Spleen (tissue), 11 donors: ENCODE data around the gene KIF16B. TPM values are rescaled to one million over a fixed set of nuclear protein-coding genes. Genes with fewer than 3 reads are reported as not detected.

Source experiments
- DNase-seq: peaks from one replicate; pipeline ENCODE4 v3.0.0-alpha.2; 2020
- H3K27ac ChIP-seq, 8 donors: fragments of 200-600 bp; sonication (generic) in 7 of 8; 1 replicate in 4 of 8; 2 replicates in 4 of 8; pipeline versions ENCODE4 v1.5.0 to v1.8.0; 2016 to 2021; ENCODE audit warnings: inconsistent platforms in 4 of 8, mild to moderate bottlenecking in 4 of 8, moderate library complexity in 1 of 8
- H3K27me3 ChIP-seq, 7 donors: fragments of 200-600 bp; sonication (generic) in 6 of 7; replicated peaks in 1 of 7; 1 replicate in 4 of 7; 2 replicates in 3 of 7; pipeline versions ENCODE4 v1.5.0 to v1.8.0; 2016 to 2021; ENCODE audit warnings: inconsistent platforms in 3 of 7, mild to moderate bottlenecking in 1 of 7
- H3K36me3 ChIP-seq, 6 donors: fragments of 200-600 bp; sonication (generic) in 5 of 6; 1 replicate in 4 of 6; 2 replicates in 2 of 6; pipeline versions ENCODE4 v1.5.0 to v1.8.0; 2016 to 2021; ENCODE audit warnings: inconsistent platforms in 2 of 6
- H3K4me1 ChIP-seq, 6 donors: fragments of 200-600 bp; sonication (generic) in 5 of 6; 1 replicate in 3 of 6; 2 replicates in 3 of 6; pipeline versions ENCODE4 v1.5.0 to v1.8.0; 2016 to 2021; ENCODE audit warnings: inconsistent platforms in 3 of 6
- H3K4me3 ChIP-seq, 8 donors: fragments of 200-600 bp; sonication (generic) in 7 of 8; 1 replicate in 4 of 8; 2 replicates in 4 of 8; pipeline versions ENCODE4 v1.5.0 to v1.8.0; 2016 to 2021; ENCODE audit warnings: inconsistent platforms in 4 of 8, mild to moderate bottlenecking in 4 of 8, moderate library complexity in 2 of 8
- H3K9me3 ChIP-seq, 8 donors: fragments of 200-600 bp; sonication (generic) in 7 of 8; 1 replicate in 4 of 8; 2 replicates in 4 of 8; pipeline versions ENCODE4 v1.5.0 to v1.8.0; 2016 to 2021; ENCODE audit warnings: inconsistent platforms in 4 of 8
- CTCF ChIP-seq, 11 experiments: fragments of 200-600 bp in 7 of 11; fragments of 450-650 bp in 4 of 11; sonication (generic) in 4 of 11; IDR thresholded peaks in 8 of 11; conservative IDR thresholded peaks in 3 of 11; 1 replicate in 7 of 11; 2 replicates in 4 of 11; pipeline versions ENCODE4 v1.4.0 to v1.8.0; 2016 to 2021; ENCODE audit warnings: antibody characterized with exemption in 11 of 11, inconsistent platforms in 4 of 11, mild to moderate bottlenecking in 1 of 11
- POLR2A ChIP-seq, 3 donors: fragments of 450-650 bp; IDR thresholded peaks; one replicate each; pipeline ENCODE4 v1.5.1; 2017; ENCODE audit warnings: antibody characterized with exemption in 3 of 3, mild to moderate bottlenecking in 1 of 3
- POLR2AphosphoS5 ChIP-seq, 3 donors: sonication (generic); formaldehyde crosslinking; IDR thresholded peaks; one replicate each; pipeline ENCODE4 v1.5.1; 2017; ENCODE audit warnings: antibody characterized with exemption in 3 of 3
- WGBS, 5 donors: extraction: QIAGEN DNeasy Blood & Tissue Kit in 3 of 5; methylation state at CpG; one replicate each; pipeline versions ENCODE4 v1.1.5 to v1.1.7; 2013 to 2018; 5-methylcytosine and 5-hydroxymethylcytosine counted together
- intact Hi-C: fragments of 100-400 bp; cut with DNase I; formaldehyde crosslinking; loops from one replicate; pipeline ENCODE4 v1.15.0; 2023; ENCODE audit warnings: low total_unique reads
- polyA plus RNA-seq, 3 donors: library from polyadenylated mRNA; stranded (reverse); fragments of 200-250 nt; gene quantifications; one replicate each; pipeline ENCODE4 v1.2.1, GENCODE V29; 2013
- total RNA-seq, 7 donors: library from RNA; depleted of rRNA in 3 of 7; stranded (reverse); fragments of >200 nt in 3 of 7; fragmentation: NEBNext Ultra II Directional in 4 of 7; extraction: Animal tissue kit (Norgen Biotek cat#: 25700) in 4 of 7; gene quantifications; one replicate each; pipeline versions ENCODE4 v1.1.0 to v1.2.1, GENCODE V29; 2016 to 2021
- donor health status: healthy with polysubstance abuse.
- donor health status: DM: no; HTN: no; CAD: no; lungs with moderate emphysema.
- donor health status: DM: no; HTN: no; CAD: no.
- donor health status: Bipolar disorder and iron deficiency.
- donor health status: healthy.
- donor health status: DM: no; HTN: no; CAD: no.
- donor health status: DM: yes; HTN: yes; CAD: no.

The KIF16B gene
- total and polyA plus RNA-seq, 10 donors = 3.0 to 30.1 (median 21.2) TPM

GRCh38 chr20:16270989-16271388, 302.3 kb downstream of the KIF16B start:
- no peak for DNase-seq
- TF ChIP-seq CTCF (IDR thresholded peaks at IDR 0.05 in 8 of 11, conservative IDR thresholded peaks at IDR 0.05 in 3 of 11) (no peak), POLR2AphosphoS5 (IDR thresholded peaks at IDR 0.05) (no peak), POLR2A (IDR thresholded peaks at IDR 0.05) (no peak)
- WGBS, 5 donors = 89 to 96% (median 93%) methylated on average over 4 of the region's 4 CpGs
- H3K4me1 ChIP-seq = peaks cover 0 to 10% (median 4%) of the 10 kb centered on the region in 6 donors
- peaks cover 0 to 42% (median 3%) of the 10 kb centered on the region in 6 donors for H3K36me3 ChIP-seq
- H3K27ac ChIP-seq = no peak overlapping the region
- H3K4me3 ChIP-seq = no peak overlapping the region
- peaks cover 0 to 23% (median 20%) of the 10 kb centered on the region in 8 donors for H3K9me3 ChIP-seq
- intact Hi-C loops = no loop called here
- H3K27me3 ChIP-seq = no peaks in the 10 kb centered on the region

- peaks cover 0 to 29% (median 26%) of the 10 kb centered on the region in 8 donors for H3K9me3 ChIP-seq
- TF ChIP-seq POLR2AphosphoS5 (IDR thresholded peaks at IDR 0.05) (no peak), CTCF (IDR thresholded peaks at IDR 0.05 in 8 of 11, conservative IDR thresholded peaks at IDR 0.05 in 3 of 11) (no peak), POLR2A (IDR thresholded peaks at IDR 0.05) (no peak)
- no peak for DNase-seq
- H3K4me1 ChIP-seq = peaks cover 0 to 10% (median 4%) of the 10 kb centered on the region in 6 donors
- H3K4me3 ChIP-seq = no peak overlapping the region
- peaks cover 0 to 42% (median 3%) of the 10 kb centered on the region in 6 donors for H3K36me3 ChIP-seq
- intact Hi-C loops = no loop called here
- no peaks in the 10 kb centered on the region for H3K27me3 ChIP-seq
- 87 to 91% (median 88%) methylated on average over 6 of the region's 6 CpGs for WGBS, 5 donors
- H3K27ac ChIP-seq = no peak overlapping the region
These were observed 302.8 kb downstream of the KIF16B start for GRCh38 chr20:16270314-16270931.

DNA sequence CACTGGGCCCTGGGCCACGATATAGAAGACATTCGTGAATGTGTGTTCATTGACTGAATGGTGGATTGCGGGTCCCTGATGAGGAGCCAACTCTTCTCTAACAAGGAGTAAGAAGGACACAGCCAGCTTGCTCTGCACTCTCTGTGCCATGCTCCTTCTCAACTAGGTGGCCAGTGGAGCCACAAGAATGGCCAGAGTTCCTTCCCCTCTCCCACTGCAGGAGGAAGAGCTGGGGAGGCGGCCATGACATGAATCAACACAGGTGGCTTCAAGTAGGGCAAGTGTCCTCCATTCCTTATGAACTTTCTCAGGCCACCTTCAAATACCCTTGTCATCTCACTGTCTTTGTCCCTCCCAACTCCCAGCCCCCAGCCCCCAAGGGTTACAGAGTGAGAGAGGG, 305.7 kb downstream of the KIF16B start:
- Histone ChIP-seq H3K4me1 (peaks cover 0 to 15% (median 3%) of the 10 kb centered on the region in 6 donors), H3K9me3 (peaks cover 0 to 39% (median 35%) of the 10 kb centered on the region in 8 donors), H3K36me3 (peaks cover 0 to 31% (median 0%) of the 10 kb centered on the region in 6 donors), H3K4me3 (no peak overlapping the region), H3K27me3 (no peaks in the 10 kb centered on the region), H3K27ac (no peak overlapping the region)
- TF ChIP-seq CTCF (IDR thresholded peaks at IDR 0.05 in 8 of 11, conservative IDR thresholded peaks at IDR 0.05 in 3 of 11) = no peak
- TF ChIP-seq POLR2A (IDR thresholded peaks at IDR 0.05) = no peak
- no peak for TF ChIP-seq POLR2AphosphoS5 (IDR thresholded peaks at IDR 0.05)
- no peak for DNase-seq
- intact Hi-C loops = no loop called here
- 90 to 100% (median 99%) methylated on average over 4 of the region's 4 CpGs for WGBS, 5 donors

- Histone ChIP-seq H3K36me3 (peaks cover 0 to 22% (median 0%) of the 10 kb centered on the region in 6 donors), H3K27ac (no peak overlapping the region), H3K4me3 (no peak overlapping the region), H3K27me3 (no peaks in the 10 kb centered on the region), H3K4me1 (peaks cover 0 to 27% (median 8%) of the 10 kb centered on the region in 6 donors), H3K9me3 (peaks cover 0 to 39% (median 35%) of the 10 kb centered on the region in 8 donors)
- TF ChIP-seq POLR2AphosphoS5 (IDR thresholded peaks at IDR 0.05) = no peak
- intact Hi-C loops = no loop called here
- DNase-seq = no peak
- WGBS, 5 donors = 88 to 94% (median 90%) methylated on average over 5 of the region's 5 CpGs
These were observed 307.9 kb downstream of the KIF16B start for GRCh38 chr20:16265334-16265733.
